Non-pigmented ciliary epithelial cell (primary cell): ENCODE data around the gene VSTM2B.

Source experiments
- DNase-seq: peaks from one replicate; pipeline ENCODE4 v3.0.0-alpha.2; 2010; ENCODE audit warnings: low read depth

The VSTM2B gene

DNA sequence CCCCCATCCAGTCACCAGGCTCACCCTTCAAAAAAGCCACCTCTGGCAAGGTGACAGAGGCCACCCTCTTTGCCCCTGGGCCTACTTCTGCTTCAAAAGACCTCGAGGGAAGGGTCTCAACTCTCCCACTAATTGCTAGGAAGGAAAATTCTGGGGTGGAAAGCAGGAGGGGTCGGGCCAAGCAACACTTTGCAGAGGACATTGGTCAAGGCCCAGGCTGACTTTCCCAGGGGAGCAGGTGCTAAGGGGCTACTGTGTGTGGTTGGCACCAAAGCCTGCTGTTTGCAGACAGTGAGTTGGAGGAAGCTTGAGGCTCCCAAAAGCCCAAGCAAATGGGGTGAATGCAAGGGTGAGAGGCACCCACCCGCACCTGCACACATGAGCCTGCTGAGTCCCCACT, 28.6 kb upstream of the VSTM2B start:
- no peak for DNase-seq

DNA sequence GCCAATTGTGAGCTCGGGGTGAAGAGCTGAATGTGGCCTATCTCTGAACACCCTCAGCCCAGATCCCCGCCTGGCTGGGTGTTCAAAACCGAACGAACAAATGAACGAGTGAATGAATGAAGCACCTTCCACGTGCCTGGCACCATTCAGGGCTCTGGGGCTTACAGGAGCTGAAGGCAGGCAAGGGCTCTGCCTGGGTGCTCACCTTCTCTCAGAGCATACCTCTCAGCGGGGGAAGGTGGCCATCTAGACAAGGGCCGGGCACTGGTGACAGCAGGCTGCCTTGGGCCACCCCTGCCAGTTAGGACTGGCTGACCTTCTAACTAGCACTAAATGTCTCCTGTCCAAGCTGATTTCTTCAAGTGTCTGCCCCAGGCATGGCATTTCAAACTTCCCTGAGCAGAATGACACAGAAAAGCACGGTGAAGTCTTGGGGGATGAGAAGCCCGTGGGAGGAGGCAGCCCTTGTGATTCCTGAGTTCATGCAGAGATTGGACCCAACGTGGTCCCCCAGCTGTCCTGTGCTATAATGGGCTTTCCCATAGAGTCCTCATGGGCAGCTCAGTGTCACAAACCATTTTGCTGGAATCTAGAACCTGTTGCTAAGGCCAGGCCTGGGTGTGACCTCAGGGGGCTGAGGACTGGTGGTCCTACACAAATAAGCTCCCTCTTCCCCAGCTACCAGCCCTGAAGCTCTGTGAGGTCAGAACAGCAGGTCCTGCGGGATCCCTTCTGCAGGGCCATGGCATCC, 27.9 kb upstream of the VSTM2B start:
- DNase-seq: no peak

DNA sequence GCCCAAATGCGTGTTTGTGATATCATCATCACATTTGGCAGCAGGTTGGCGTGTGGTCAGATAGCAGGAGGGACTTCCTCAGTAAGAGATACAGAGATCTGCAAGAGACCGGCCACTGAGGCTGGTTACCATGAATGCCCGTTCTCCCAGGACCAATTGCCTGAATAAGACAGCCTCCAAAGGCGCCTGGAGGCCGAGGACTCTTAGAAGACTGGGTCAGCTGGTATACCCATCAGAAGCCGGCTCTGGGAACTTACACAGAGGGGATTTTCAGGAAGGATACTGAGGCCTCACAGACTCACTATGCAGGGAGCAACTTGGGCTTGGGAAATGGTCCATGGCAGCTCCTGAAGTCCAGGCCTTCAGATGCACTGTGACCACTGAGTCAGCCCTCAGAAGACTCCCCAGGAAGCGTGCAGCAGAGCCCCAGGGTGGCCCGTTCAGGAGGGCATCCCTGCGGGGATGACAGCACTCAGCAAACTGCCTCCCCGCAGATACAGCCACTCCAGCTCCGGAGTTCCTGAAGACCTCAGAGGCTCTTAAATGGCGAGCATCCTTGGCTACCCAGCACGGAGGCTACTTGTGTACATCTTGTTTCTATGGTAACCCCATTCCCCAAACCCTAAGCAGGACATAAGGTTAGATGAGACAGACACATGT, 26.4 kb upstream of the VSTM2B start:
- DNase-seq: no peak

DNA sequence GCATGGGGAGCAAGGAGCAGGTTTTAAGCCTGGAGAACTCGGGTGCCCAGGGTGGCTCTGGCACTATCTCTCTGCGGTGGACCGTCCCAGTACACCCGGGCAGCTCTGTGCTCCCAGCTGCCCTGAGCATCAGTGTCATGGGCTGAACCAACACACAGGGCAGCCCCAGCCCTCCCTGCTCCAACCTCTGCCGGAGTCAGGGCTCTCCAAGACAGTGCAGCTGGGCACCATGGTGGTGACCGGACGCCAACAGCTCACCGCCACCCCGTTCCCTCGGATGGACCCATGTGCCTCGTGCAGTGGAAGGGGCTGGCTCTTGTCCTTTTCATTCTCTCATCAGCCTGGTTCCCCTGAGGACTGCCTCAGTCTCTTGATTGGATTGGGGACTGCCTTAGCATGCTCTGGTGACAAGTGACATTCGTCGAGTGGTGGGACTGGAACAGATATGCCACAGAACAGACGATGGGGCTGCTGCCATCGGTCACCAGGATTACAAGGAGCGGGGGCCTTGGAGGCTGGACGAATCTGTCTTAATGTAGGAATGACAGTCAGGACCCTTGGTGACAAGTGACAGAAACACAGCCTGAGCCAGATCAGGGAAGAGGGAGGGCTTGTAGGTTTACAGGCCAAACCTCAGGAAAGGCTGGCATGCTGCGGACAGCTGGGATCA, 25.7 kb upstream of the VSTM2B start:
- no peak for DNase-seq

DNA sequence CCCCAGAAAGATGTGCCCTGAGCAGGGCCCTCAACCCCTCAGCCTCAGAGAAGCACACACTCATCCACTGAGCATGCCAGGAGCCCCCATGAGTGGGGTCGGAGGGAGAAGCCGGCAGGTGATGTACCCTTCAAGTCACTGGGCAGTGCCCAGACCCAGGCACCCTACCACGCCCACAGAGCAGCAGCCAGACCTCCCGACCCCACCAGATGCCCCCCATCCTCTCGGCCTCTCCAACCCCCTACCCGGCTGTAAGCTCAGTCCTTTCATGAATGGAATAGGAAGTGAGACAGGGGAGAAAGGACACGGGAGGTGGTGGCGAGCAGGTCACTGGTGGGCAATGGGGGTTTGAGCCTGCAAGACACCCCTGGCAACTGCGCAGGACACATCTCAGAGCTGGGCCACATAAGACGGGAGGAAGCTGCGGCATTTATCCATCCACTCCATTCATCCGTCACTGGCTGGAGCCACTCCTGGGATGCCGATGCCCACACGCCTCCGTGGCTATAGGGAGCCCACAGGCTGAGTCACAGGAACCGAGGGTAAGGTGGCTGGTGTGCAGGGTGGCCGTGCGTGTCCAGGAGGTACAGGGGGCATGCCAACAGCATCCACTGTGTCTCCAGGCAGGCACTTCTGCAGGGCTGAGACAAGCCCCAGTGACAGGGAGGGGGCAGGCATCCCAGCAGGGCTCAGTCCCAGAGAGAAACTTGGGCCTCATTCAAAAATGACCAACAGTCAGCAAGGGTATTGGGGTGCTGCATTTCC, 23.8 kb upstream of the VSTM2B start:
- DNase-seq: no peak

DNA sequence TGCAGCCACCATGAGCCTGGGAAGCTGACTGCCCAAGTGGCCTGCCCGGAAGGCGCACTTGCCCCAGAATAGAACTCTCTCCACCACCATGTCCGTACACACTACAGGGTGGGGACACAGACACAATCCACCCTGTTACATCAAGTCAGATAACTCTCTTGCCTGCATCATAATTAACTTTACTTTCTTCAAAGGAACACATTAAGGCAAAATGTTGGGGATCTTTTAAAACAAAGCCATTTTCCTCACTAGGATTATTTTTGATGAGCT, 23.3 kb upstream of the VSTM2B start:
- no peak for DNase-seq

DNA sequence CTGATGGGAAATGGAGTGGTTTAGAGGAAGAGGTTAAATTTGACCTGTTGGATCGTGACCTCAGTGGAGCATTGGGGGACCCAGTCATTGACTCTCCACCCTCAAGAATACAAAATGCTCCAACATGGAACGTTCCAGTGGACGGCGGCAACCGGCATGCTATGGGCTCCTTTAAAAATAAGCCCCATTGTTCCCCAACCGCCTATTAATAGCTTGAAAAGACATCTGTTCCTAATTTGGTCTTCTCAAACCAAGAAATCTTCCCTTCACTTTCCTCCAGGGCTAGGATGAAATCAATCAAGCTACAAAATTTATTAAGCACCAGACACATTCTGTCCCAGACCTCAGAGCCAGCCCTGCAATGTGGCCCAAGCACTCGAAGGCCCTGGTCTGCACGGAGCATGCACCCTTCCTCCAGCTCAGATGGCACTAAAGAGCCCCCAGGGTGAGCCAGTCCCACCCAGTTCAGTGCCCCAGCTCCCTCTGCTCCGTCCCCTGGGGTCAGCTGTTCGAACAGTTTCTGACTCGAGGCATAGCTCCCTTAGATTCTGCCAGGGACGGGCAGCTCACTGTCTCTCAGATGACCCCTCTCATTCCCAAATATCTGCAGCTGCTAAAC, 22.5 kb upstream of the VSTM2B start:
- no peak for DNase-seq

DNA sequence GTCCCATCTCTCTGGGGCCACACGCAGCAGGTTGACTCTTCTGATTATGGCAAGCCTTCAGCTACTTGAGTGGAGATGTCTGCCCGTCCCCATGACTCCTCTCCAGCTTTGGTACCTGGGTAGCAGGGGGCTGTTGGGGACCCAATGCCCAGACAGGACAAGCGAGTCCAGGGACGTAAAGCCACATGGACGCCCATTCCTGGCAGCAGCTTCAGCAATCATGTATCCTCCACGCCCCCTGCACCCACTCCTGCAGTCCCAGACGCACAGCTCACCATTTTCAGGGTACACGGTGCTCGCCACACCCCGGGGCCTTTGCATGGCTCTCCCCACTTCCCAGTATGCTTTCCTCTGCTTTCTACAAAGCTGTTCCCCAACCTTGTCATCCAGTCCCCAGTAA, 22.0 kb upstream of the VSTM2B start:
- no peak for DNase-seq

DNA sequence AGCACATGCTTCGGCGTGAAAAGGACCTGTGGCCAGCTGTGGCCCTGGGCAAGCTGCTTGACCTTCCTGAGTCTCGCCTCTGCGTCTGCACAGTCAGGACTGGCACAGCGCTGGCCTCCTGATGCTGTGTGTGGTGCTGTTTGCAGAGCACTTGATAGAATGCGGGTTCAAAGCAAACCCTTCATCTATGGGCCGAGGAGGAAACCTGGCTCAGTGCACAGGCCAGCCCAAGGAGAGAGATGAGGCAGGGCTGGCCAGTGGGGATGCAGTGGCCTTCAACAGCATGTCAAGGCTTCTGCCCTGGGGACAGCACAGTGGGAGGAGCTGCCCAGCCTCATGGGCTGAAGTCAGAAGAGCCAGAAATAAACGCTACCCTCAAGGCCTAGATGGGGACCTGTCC, 21.3 kb upstream of the VSTM2B start:
- DNase-seq: no peak

DNA sequence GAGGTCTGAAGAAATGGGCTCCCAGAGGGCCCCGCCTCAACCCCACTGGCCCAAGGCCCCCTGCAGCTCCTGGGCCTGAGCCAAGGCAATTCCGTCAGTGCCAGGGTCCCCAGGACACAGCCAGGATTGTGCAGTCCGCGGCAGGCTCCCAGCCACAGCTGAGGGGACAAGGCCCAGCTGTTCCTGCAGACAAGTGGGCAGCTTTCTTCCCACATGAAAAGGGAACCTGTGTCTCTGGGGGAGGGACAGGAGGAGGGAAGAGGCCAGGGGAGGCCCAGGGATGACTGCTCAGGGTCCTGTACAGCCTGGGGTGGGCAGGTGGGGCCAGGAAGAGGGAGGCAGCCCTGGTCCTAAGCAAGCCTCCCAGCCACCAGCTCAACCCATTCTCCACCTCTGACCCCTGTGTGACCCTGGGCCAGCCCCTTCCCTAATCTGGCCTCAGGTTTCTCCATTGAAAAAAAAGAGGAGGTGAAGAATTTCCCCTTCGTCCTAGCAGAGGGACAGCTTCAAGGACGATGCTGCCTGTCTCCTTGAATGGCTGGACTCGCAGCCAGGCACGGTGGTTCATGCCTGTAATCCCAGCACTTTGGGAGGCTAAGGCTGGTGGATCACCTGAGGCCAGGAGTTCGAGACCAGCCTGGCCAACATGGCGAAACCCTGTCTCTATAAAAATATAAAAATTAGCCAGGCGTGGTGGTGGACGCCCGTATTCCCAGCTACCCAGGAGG, 20.5 kb upstream of the VSTM2B start:
- DNase-seq: no peak

DNA sequence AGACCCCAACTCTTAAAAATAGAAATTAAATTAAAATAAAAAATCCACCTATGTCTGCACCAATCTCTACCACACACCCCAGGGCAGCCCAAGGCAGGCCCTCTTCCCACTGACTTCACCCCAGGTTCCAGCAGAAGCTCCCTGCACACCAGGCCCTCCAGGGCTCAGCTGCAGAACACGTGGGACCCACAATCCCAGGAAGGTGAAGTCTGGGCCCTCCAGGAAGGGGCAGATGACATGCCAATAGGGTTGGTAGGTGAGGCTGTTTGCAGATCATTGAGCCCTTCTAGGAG, 19.2 kb upstream of the VSTM2B start:
- DNase-seq: no peak

DNA sequence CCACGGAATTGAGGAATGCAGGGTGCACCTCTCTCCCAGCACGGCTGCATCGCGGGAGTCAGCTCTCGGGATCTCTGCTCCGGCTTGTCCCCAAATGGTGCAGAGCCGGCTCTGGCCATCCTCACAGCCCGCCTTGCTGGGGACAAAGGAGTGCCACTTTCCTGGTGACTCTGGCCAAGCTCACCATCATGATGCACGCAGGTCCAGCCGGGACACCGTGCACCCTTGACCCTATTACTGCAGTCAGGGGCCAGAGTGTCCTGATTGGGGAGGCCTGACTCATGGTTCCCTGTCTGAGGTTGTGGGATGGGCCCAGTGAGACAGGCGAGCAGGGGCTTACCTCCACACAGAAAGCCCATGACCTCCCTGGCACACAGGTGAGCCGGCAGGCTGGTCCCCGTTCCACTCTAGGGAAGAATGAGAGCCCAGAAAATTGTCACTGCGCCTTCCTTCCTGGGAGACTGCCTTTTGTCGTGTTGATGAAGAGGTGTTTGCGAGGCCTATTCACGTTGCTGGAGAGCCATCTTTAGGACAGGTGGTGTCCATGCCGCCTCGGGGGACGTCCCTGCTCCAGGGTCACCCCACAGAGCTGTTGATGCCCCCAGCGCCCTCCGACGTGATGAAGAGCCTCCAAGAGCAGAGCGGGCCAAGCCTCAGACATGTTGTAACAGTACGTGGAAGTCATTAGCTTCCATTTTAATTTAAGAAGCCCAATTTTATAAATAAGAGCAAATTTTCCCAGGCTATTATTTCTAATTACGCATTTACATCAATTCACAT, 18.5 kb upstream of the VSTM2B start:
- DNase-seq: no peak

DNA sequence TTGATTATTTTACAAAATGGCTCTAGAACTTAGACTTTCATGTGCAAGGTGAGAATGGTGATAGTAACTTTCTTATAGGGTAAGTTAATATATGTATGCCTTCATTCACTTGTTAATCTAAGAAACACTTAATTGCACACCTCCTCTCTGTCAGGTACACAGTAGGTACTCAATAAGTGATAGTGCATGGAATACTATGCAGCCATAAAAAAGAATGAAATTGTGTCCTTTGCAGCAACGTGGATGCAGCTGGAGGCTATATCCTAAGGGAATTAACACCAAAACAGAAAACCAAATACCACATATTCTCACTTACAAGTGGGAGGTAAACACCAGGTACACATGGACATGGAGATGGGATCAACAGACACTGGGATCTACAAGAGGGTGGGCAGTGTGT, 17.6 kb upstream of the VSTM2B start:
- no peak for DNase-seq

DNA sequence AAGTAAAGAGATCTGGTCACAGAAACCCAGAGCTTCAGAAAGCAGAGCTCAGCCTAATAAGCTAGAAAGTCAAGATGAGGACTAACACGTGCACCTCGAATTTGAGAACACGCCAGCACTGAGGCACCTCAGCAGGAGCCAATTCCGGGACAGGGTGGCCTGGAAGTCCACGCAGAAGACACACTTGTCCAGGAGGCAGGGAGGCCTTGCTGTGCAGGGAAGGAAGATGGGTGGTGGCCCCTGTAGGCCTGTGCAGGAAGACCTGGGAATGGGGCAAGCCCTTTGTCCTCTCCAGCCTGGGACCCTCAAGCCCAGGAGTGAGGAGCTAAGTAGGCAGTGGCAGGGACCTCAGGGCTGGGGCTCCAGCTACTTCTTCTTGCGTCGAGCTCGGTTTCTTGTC, 16.3 kb upstream of the VSTM2B start:
- no peak for DNase-seq

DNA sequence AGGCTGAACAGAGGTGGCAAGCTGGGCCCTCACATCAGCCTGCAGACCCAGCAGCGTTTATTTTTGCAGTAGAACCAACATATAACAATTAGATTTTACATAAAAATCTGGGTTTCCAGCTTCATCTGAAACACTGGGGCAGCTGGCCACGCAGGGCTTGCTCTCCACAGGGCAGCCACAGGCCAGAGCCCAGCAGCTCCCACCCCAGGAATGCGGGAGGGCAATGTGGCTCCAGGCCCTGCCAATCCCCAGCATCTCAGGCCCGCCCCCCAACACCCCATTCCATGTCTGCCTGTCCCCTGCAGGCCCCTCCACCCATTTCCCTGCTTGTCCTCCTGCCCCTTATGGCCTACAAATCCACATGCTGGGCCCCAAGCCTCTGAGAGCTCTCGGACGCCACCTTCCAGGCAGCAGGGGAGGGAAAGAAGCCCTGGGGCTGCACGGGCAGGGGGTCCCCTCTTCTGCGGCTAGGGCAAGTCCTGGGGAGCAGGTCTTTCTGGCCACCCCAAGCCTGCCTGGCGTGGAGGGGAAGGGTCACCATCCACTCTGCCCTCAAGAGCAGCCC, 15.0 kb upstream of the VSTM2B start:
- DNase-seq: no peak

DNA sequence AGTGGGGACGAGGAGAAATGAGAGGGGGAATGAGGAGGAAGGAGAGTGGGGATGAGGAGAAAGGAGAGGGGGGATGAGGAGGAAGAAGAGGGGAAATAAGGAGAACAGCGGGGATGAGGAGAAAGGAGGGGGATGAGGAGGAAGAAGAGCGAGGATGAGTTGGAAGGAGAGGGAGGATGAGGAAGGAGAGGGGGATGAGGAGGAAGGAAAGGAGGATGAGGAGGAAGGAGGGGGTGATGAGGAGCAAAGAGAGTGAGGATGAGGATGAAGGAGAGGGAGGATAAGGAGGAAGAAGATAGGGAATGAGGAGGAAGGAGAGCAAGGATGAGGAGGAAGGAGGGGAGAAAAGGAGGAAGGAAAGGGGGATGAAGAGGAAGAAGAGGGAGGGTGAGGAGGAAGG, 14.0 kb upstream of the VSTM2B start:
- no peak for DNase-seq

DNA sequence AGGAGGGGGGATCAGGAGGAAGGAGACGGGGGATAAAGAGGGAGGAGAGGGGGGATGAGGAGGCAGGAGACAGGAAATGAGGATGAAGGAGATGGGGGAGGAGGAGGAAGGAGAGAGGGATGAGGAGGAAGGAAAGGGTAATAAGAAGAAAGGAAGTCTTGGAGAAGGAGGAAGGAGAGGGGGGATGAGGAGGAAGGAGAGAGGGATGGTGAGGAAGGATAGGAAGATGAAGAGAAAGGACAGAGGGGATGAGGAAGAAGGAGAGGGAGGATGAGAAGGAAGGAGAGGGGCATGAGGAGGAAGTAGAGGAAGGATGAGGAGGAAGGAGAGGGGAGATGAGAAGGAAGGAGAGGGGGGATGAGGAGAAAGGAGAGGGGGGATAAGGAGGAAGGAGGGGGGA, 13.0 kb upstream of the VSTM2B start:
- DNase-seq: no peak

DNA sequence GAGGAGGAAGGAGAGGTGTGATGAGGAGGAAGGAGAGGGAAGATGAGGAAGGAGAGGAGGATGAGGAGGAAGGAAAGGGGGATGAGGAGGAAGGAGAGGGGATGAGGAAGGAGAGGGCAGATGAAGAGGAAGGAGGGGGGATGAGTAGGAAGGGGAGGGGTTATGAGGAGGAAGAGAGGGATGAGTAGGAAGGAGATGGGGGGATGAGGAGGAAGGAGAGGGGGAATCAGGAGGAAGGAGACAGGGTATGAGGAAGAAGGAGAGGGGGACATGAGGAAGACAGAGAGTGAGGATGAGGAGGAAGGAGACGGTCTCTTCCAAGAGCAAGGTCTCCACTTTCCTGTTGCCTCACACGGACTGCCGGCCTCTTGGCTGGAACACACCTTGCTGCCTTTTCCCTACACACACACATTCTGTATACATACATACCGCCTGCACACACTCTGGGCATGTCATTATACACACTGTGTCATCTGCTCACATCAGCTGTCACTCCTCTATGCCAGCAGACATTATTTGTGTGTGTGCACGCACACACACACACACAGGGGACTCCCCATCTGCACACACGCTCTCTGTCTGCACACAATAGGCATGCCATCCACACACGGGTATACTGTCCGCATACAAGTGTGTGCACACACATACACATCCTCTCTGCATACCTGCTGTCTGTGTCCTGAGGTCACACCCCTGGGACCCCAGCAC, 11.1 kb upstream of the VSTM2B start:
- DNase-seq: no peak

DNA sequence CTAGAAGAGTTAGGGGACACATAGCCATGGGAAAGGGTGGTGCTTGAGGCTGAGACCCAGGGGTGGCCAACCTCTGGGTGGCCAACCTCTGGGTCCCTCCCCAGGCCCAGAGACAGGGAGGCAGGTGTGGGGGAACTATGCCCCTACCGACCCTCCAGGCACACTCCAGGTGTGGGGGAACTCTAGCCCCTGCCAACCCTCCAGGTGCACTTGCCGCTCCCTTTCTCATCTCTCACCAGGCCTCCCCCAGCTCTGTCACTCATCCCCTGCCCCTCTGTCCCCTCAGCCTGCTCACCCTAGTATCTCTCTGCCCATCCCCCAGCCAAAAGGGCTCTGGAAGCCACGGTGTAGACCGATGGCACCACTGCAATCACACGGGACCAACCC, 10.6 kb upstream of the VSTM2B start:
- no peak for DNase-seq

DNA sequence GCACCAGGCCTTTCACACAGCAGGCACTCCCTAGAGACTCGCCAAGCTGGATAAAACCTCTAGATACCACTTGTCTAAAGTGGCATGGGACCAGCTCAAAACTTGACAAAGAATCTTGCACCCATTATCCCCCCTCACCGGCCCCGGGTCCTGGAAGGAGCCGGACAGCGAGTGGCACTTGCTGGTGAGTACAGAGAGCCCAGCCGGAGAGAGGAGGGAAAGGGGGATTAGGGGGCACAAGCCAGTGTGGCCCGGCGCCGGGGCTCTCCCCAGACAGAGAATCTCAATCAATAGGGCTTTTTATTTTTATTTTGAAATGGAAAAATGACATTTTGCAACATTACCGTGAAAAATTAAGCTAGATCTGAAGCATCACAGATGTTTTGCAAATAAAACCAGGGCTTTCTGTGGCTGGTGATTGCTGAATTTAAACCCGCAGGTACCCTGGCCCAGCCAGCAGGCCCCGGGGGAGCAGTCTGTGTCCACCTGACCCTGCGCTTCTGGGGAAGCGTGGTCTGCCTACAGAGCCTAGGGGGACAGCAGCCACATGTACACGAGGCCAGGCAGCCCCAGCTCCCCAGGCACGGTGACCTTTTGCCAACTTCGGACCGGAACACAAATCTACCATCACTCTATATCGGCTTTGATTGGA, 10.0 kb upstream of the VSTM2B start:
- DNase-seq: no peak
